Right lobe of liver (tissue), 6 donors: ENCODE results near the gene SPP1. TPM values are rescaled to one million over a fixed set of nuclear protein-coding genes. Genes with fewer than 3 reads are reported as not detected.

ENCODE experiments used
- ATAC-seq, 4 donors: fragments of 200-7000 bp; cut with Tn5 transposase; one replicate each; pipeline ENCODE4 v1.9.1; 2020; ENCODE audit warnings: mild to moderate bottlenecking in 4 of 4, moderate library complexity in 4 of 4
- DNase-seq, 3 donors: peaks; one replicate each; pipeline ENCODE4 v3.0.0-alpha.2; 2020
- H3K27ac ChIP-seq, 3 donors: fragments of 200-600 bp; one replicate each; pipeline ENCODE4 v1.8.0; 2022
- H3K27me3 ChIP-seq, 2 donors: fragments of 200-600 bp; one replicate each; pipeline ENCODE4 v1.8.0; 2022
- H3K36me3 ChIP-seq, 4 donors: fragments of 200-600 bp; sonication (generic) in 1 of 4; one replicate each; pipeline versions ENCODE4 v1.5.1 to v1.8.0; 2017 to 2022; ENCODE audit warnings: control low read depth in 1 of 4
- H3K4me1 ChIP-seq, 4 donors: fragments of 200-600 bp; sonication (generic) in 1 of 4; one replicate each; pipeline versions ENCODE4 v1.5.1 to v1.8.0; 2017 to 2022; ENCODE audit warnings: control low read depth in 1 of 4
- H3K4me3 ChIP-seq, 3 donors: fragments of 200-600 bp; one replicate each; pipeline ENCODE4 v1.8.0; 2022
- H3K9me3 ChIP-seq, 4 donors: fragments of 200-600 bp; sonication (generic) in 1 of 4; one replicate each; pipeline versions ENCODE4 v1.5.1 to v1.8.0; 2017 to 2022; ENCODE audit warnings: control low read depth in 1 of 4
- POLR2A ChIP-seq: fragments of 450-650 bp; IDR thresholded peaks from one replicate; pipeline ENCODE4 v1.6.1; 2017; ENCODE audit warnings: antibody characterized with exemption, mild to moderate bottlenecking
- WGBS: methylation state at CpG from one replicate; pipeline ENCODE4 v1.1.6; 2018; ENCODE audit warnings: low coverage, low lambda C conversion rate; ENCODE audit not compliant: insufficient coverage; ENCODE audit errors: missing lambda C conversion rate; 5-methylcytosine and 5-hydroxymethylcytosine counted together
- intact Hi-C, 2 donors: fragments of 100-400 bp; cut with DNase I; formaldehyde crosslinking; loops; one replicate each; pipeline versions ENCODE4 v1.11.2 to v1.14.1; 2022
- total RNA-seq, 6 experiments: library from RNA; depleted of rRNA in 2 of 6; stranded (reverse); fragments of >200 nt in 2 of 6; fragmentation: NEBNext Ultra II Directional in 3 of 6; extraction: Animal tissue kit (Norgen Biotek cat#: 25700) in 3 of 6; gene quantifications; one replicate each; pipeline versions ENCODE4 v1.1.0 to v1.2.4, GENCODE V29; 2016 to 2023
- TF ChIP-seq, protein P1 (sequence below), 4 donors: fragments of 200-600 bp in 3 of 4; fragments of 450-650 bp in 1 of 4; IDR thresholded peaks; one replicate each; pipeline versions ENCODE4 v1.5.1 to v1.8.0; 2016 to 2022; ENCODE audit warnings: antibody characterized with exemption in 4 of 4, mild to moderate bottlenecking in 2 of 4
- donor health status: DM: no; HTN: yes; CAD: no.
- donor health status: DM: no; HTN: no; CAD: no.
- donor health status: DM: no; HTN: no; CAD: no.
- donor health status: DM: no; HTN: yes; CAD: no.
- donor health status: DM: no; HTN: yes; CAD: no.

The SPP1 gene
- total RNA-seq, 6 experiments from 2014 or later: 6.0 to 240 (median 15.5) TPM

DNA sequence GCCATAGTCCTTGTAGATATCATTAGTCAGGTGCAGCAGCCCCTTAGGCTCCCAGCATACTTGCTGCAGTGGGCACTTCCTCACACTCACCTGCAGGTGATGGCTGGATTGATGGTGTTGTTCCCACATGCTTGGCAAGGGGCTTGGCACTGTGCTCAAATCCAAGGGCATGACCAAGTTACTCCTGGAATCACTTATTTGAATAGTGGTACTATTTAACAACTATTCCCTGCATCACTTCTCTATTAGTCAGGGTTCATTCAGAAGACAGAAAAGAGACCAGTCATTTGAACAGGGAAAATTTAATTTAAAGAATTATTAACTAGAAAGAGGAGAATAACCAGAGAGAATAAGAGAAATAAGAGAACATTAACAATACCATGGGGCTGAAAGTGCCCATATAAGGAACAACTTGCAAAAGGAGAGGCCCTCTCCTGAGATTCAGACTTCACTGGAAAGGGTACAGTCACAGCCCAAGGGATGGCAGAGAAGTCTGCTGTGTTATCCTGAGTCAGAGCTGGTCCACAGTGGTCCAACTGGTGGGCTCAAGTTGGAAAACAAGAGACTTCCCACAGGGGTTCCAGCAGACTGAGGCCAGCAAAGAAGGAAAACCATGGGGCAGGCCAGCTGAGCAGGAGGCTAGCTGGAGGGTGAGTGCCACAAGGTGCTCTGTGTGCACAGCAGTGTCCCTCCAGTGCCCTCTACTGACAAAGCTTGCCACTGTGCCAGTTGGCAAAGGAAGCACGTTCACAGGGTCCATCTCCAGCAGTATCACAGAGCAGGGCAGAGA, 9.8 kb downstream of the SPP1 start:
- no peak for TF ChIP-seq POLR2A
- TF ChIP-seq, protein P1, sequence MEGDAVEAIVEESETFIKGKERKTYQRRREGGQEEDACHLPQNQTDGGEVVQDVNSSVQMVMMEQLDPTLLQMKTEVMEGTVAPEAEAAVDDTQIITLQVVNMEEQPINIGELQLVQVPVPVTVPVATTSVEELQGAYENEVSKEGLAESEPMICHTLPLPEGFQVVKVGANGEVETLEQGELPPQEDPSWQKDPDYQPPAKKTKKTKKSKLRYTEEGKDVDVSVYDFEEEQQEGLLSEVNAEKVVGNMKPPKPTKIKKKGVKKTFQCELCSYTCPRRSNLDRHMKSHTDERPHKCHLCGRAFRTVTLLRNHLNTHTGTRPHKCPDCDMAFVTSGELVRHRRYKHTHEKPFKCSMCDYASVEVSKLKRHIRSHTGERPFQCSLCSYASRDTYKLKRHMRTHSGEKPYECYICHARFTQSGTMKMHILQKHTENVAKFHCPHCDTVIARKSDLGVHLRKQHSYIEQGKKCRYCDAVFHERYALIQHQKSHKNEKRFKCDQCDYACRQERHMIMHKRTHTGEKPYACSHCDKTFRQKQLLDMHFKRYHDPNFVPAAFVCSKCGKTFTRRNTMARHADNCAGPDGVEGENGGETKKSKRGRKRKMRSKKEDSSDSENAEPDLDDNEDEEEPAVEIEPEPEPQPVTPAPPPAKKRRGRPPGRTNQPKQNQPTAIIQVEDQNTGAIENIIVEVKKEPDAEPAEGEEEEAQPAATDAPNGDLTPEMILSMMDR (IDR thresholded peaks at IDR 0.05): peak; percentile 62 to 84 (median 70)
- Histone ChIP-seq H3K27ac (no peak overlapping the region), H3K36me3 (no peaks in the 10 kb centered on the region), H3K4me1 (no peaks in the 10 kb centered on the region), H3K27me3 (no peaks in the 10 kb centered on the region), H3K4me3 (no peak overlapping the region), H3K9me3 (no peaks in the 10 kb centered on the region)
- peak; percentile 100 for ATAC-seq
- DNase-seq: peak; percentile 78 to 84 (median 84)
- intact Hi-C loops: no loop called here
- 0% methylated on average over 1 of the region's 1 CpG for WGBS

DNA sequence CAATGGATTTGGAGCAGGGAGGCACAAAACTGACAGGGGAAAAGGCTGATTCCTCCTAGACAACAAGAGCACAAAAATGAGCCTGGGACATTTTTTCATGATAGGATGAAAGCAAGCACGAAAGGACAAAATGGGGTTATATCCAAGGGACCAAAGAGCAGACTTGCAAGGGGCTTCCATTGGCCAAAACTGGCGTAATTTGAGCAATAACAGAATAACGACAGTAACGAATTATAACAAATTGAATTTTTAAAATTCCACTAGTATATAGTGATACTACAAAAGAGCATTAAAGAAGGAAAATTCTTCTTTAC, 10.3 kb downstream of the SPP1 start:
- Histone ChIP-seq H3K27me3 (no peaks in the 10 kb centered on the region), H3K27ac (no peak overlapping the region), H3K4me3 (no peak overlapping the region), H3K4me1 (no peaks in the 10 kb centered on the region), H3K36me3 (no peaks in the 10 kb centered on the region), H3K9me3 (no peaks in the 10 kb centered on the region)
- WGBS: 32% methylated on average over 4 of the region's 4 CpGs
- intact Hi-C loops: no loop called here
- TF ChIP-seq POLR2A: no peak
- TF ChIP-seq, protein P1 (IDR thresholded peaks at IDR 0.05): no peak
- DNase-seq (no peak), ATAC-seq (no peak)

DNA sequence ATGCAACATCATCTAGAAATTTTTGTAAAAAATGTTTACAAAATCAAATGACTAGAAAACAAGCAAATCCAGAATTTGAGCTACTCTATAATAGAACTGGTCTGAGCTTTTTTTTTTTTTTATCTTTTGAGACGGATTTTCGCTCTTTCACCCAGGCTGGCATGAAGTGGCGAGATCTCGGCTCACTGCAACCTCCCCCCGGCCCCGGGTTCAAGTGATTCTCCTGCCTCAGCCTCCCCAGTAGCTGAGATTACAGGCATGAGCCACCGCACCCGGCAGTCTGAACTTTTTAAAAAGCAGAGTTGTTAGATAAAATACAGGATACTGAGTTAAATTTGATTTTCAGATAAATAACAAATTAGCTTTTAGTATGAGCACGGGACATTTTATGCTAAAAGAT, 11.0 kb downstream of the SPP1 start:
- Histone ChIP-seq H3K36me3 (no peaks in the 10 kb centered on the region), H3K27me3 (no peaks in the 10 kb centered on the region), H3K27ac (no peak overlapping the region), H3K4me3 (no peak overlapping the region), H3K4me1 (no peaks in the 10 kb centered on the region), H3K9me3 (no peaks in the 10 kb centered on the region)
- no peak for ATAC-seq
- DNase-seq: no peak
- WGBS: 69% methylated on average over 9 of the region's 9 CpGs
- TF ChIP-seq, protein P1 (IDR thresholded peaks at IDR 0.05): no peak
- TF ChIP-seq POLR2A: no peak
- intact Hi-C loops: no loop called here

DNA sequence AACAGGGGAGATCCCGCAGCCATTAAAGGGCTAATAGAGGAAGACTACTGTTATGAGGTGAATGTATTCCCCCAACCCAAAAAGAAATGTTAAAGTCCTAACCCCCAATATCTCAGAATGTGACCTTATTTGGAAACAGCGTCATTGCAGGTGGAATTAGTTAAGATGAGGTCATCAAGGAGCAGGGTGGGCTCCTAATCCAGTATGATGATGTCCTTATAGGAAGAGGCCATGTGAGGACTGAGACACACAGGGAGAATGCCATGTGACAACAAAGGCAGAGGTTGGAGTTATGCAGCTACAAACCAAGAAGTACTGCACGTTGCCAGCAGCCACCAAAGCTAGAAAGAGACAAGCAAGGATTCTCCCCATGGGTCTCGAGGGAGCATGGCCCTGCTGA, 14.3 kb downstream of the SPP1 start:
- H3K4me1 ChIP-seq: no peaks in the 10 kb centered on the region

More for the DNA sequence above, 14.3 kb downstream of the SPP1 start:
- Histone ChIP-seq H3K36me3 (no peaks in the 10 kb centered on the region), H3K9me3 (no peaks in the 10 kb centered on the region), H3K27me3 (no peaks in the 10 kb centered on the region), H3K27ac (no peak overlapping the region), H3K4me3 (no peak overlapping the region)
- DNase-seq: no peak
- ATAC-seq: no peak
- intact Hi-C loops: no loop called here
- 91% methylated on average over 2 of the region's 4 CpGs for WGBS
- TF ChIP-seq POLR2A: no peak
- TF ChIP-seq, protein P1 (IDR thresholded peaks at IDR 0.05): no peak
